ENCODE data around the gene LMO7.

DNA sequence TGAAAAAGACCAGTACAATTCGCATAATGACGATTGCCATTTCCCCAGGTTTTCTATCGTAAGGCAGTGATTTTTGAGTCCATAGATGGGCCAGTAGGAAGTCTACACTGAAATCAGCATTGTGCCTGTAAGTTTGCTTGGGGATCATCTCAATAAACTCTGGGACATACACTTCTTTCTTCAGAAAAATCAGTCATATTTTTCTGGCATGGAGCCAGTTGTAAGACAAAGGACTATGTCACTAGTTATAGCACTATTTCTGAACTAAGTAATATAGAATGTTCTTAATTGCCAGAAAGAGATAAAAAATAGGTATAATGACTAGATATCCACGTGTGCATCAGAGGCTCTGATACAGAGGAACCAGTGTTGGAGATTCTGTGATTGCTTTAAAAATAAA lies 243.5 kb downstream of the LMO7 start:
- TF ChIP-seq, protein P1, sequence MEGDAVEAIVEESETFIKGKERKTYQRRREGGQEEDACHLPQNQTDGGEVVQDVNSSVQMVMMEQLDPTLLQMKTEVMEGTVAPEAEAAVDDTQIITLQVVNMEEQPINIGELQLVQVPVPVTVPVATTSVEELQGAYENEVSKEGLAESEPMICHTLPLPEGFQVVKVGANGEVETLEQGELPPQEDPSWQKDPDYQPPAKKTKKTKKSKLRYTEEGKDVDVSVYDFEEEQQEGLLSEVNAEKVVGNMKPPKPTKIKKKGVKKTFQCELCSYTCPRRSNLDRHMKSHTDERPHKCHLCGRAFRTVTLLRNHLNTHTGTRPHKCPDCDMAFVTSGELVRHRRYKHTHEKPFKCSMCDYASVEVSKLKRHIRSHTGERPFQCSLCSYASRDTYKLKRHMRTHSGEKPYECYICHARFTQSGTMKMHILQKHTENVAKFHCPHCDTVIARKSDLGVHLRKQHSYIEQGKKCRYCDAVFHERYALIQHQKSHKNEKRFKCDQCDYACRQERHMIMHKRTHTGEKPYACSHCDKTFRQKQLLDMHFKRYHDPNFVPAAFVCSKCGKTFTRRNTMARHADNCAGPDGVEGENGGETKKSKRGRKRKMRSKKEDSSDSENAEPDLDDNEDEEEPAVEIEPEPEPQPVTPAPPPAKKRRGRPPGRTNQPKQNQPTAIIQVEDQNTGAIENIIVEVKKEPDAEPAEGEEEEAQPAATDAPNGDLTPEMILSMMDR (IDR thresholded peaks at IDR 0.05): no peak
- TF ChIP-seq POLR2AphosphoS5 (IDR thresholded peaks at IDR 0.05; ENCODE audit: low read depth, low read length): no peak

All from Panc1 (cell line).